Lower lobe of right lung (tissue), 2 donors: ENCODE results near the gene EEFSEC. TPM values are rescaled to one million over a fixed set of nuclear protein-coding genes. Genes with fewer than 3 reads are reported as not detected.

Source experiments
- ATAC-seq, 2 donors: fragments of 200-7000 bp; cut with Tn5 transposase; one replicate each; pipeline ENCODE4 v1.9.1; 2020 to 2022; ENCODE audit warnings: mild to moderate bottlenecking in 2 of 2, moderate library complexity in 2 of 2
- DNase-seq: peaks from one replicate; pipeline ENCODE4 v3.0.0-alpha.2; 2020
- H3K27ac ChIP-seq: fragments of 200-600 bp; one replicate; pipeline ENCODE4 v1.8.0; 2022
- H3K27me3 ChIP-seq: fragments of 200-600 bp; one replicate; pipeline ENCODE4 v1.8.0; 2022; ENCODE audit warnings: low read depth
- H3K36me3 ChIP-seq: fragments of 200-600 bp; one replicate; pipeline ENCODE4 v1.8.0; 2022; ENCODE audit warnings: mild to moderate bottlenecking
- H3K4me1 ChIP-seq: fragments of 200-600 bp; one replicate; pipeline ENCODE4 v1.8.0; 2022
- H3K4me3 ChIP-seq: fragments of 200-600 bp; one replicate; pipeline ENCODE4 v1.8.0; 2022; ENCODE audit warnings: mild to moderate bottlenecking
- H3K9me3 ChIP-seq: fragments of 200-600 bp; one replicate; pipeline ENCODE4 v1.8.0; 2022
- intact Hi-C: fragments of 100-400 bp; cut with DNase I; formaldehyde crosslinking; loops from one replicate; pipeline ENCODE4 v1.11.0; 2022
- total RNA-seq: library from RNA; stranded (reverse); fragmentation: NEBNext Ultra II Directional; extraction: Animal tissue kit (Norgen Biotek cat#: 25700); gene quantifications from one replicate; pipeline ENCODE4 v1.2.1, GENCODE V29; 2021
- TF ChIP-seq, protein P1 (sequence below): fragments of 200-600 bp; IDR thresholded peaks from one replicate; pipeline ENCODE4 v1.8.0; 2022; ENCODE audit warnings: antibody characterized with exemption, mild to moderate bottlenecking
- donor health status: DM: no; HTN: yes; CAD: no; lungs with severe emphysema.

EEFSEC gene
- total RNA-seq, 1 donor from 2014 or later = 15.6 TPM

DNA sequence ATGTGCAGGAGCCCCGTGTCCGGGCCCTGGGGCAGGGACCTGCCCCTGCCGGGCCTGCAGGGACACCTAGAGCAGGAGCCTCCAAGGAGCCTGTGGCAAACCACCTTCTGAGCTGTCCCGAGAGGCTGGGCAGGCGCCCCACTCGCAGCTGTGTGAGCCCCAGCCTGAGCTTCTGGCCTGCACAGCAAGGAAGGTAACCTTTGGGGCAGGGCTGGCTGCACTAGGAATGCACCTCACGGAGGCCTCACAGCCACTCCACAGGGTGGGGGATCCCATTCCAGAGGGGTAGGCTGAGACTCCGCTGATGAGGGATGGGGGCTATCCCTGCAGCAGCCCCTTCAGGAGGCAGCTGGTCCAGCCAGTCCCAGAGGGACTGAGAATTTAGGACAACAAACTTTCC, 245.3 kb downstream of the EEFSEC start:
- DNase-seq (no peak), ATAC-seq (no peak)
- Histone ChIP-seq H3K36me3 (no peaks in the 10 kb centered on the region), H3K4me1 (no peaks in the 10 kb centered on the region), H3K27me3 (no peaks in the 10 kb centered on the region), H3K9me3 (no peaks in the 10 kb centered on the region), H3K4me3 (no peak overlapping the region), H3K27ac (no peak overlapping the region)
- intact Hi-C loops = no loop called here
- TF ChIP-seq, protein P1, sequence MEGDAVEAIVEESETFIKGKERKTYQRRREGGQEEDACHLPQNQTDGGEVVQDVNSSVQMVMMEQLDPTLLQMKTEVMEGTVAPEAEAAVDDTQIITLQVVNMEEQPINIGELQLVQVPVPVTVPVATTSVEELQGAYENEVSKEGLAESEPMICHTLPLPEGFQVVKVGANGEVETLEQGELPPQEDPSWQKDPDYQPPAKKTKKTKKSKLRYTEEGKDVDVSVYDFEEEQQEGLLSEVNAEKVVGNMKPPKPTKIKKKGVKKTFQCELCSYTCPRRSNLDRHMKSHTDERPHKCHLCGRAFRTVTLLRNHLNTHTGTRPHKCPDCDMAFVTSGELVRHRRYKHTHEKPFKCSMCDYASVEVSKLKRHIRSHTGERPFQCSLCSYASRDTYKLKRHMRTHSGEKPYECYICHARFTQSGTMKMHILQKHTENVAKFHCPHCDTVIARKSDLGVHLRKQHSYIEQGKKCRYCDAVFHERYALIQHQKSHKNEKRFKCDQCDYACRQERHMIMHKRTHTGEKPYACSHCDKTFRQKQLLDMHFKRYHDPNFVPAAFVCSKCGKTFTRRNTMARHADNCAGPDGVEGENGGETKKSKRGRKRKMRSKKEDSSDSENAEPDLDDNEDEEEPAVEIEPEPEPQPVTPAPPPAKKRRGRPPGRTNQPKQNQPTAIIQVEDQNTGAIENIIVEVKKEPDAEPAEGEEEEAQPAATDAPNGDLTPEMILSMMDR = no peak

DNA sequence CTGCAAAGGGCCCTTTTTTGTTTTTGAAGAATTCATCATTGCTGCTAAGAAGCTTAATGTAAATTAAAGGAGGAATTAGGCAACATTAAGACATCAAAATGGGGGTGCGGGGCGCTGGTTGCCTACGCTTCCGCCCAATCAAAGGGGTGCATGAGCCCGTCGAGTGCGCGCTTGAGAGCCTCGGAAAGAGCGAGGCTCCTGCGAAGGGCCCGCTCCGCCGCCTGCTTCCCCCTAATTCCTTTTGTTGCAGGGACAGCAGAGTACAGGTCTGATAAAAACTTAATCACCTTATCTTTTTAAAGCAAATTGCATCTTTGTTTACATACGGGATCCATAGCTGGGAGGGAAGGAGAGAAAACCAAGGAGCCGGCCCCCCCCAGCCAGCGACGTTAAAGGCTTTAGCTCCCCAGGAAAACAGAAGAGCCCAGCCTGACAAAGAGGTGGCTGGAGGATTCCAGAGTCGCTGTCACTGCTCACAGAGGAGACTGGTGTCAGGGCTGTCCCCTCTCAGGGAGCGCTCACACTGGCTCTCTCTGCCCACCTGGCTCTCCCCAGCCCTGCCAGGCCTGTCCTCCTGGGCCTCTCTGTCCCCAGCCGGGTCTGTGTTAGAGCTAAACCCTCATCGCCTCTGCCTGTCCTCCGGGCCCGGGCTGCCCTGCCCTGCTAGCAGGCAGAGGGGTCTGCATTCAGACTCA, 246.1 kb downstream of the EEFSEC start:
- no peaks in the 10 kb centered on the region for H3K36me3 ChIP-seq
- intact Hi-C loops = no loop called here
- no peaks in the 10 kb centered on the region for H3K4me1 ChIP-seq
- H3K27ac ChIP-seq = no peak overlapping the region
- no peaks in the 10 kb centered on the region for H3K9me3 ChIP-seq
- TF ChIP-seq, protein P1 = no peak
- DNase-seq (no peak), ATAC-seq (no peak)
- no peak overlapping the region for H3K4me3 ChIP-seq
- H3K27me3 ChIP-seq = no peaks in the 10 kb centered on the region

DNA sequence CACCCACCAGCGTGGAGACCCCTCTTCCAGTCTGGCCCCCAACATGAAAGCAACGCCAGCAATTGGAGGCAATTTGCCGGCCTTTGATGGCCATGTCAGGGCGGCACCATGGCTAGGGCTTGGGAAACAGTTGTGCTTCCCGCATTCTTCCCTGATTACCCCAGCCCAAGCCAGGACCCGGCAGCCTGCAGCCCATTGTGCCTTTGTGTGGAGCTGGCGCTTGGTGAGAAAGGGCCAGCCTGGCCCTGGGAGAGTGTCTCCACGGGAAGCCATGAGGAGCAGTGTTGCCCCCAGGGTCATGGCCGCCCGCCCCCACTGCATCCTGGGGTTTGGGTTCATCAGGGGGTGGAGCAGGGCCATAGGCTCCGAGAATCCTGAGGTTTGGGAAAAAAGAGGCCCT, 247.4 kb downstream of the EEFSEC start:
- Histone ChIP-seq H3K36me3 (no peaks in the 10 kb centered on the region), H3K27me3 (no peaks in the 10 kb centered on the region), H3K27ac (no peak overlapping the region), H3K9me3 (no peaks in the 10 kb centered on the region), H3K4me3 (no peak overlapping the region), H3K4me1 (no peaks in the 10 kb centered on the region)
- TF ChIP-seq, protein P1 = no peak
- intact Hi-C loops = no loop called here
- DNase-seq = no peak
- ATAC-seq = no peak

DNA sequence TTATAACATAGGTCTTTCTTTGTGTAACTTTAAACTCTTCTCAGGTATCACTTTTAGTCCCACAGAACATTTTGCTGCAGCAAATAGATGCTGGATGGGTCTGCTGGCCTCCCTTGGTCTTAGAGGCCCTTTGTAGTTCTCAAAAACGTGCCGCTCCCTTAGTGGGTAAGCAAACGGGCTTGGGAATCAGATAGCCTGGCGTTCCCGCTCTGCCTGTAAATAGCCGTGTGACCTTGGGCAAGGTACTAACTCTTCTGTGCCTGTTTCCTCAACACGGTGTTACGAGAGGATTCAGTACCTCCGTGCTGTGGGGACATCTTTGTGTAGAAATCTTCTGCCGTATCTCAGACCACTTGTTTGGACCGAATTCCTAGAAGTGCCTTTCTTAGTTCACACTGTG, 249.0 kb downstream of the EEFSEC start:
- TF ChIP-seq, protein P1 = no peak

DNA sequence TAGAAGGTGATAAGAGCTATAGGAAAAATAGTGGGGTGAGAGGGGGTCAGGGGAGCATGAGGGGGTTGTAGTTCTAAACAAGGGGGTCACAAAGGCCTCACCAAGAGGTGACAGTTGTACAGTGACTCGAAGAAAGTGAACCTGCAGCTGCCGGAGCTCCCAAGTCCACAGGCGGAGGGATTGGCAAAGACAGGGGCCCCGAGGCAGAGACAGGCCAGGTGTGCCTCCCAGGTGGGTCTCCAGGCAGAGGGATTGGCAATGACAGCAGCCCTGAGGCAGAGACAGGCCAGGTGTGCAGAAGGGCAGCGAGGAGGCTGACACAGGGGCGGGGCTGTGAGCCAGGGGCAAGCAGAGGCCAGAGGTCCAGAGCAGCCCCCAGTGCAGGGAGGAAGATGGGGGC, 249.7 kb downstream of the EEFSEC start:
- DNase-seq (no peak), ATAC-seq (no peak)
- Histone ChIP-seq H3K9me3 (no peaks in the 10 kb centered on the region), H3K27me3 (no peaks in the 10 kb centered on the region), H3K27ac (no peak overlapping the region), H3K4me3 (no peak overlapping the region), H3K36me3 (no peaks in the 10 kb centered on the region), H3K4me1 (no peaks in the 10 kb centered on the region)
- intact Hi-C loops = no loop called here
- TF ChIP-seq, protein P1 = no peak

More for the DNA sequence above, 249.0 kb downstream of the EEFSEC start:
- Histone ChIP-seq H3K9me3 (no peaks in the 10 kb centered on the region), H3K4me3 (no peak overlapping the region), H3K36me3 (no peaks in the 10 kb centered on the region), H3K27me3 (no peaks in the 10 kb centered on the region), H3K4me1 (no peaks in the 10 kb centered on the region), H3K27ac (no peak overlapping the region)
- intact Hi-C loops = no loop called here
- no peak for ATAC-seq
- DNase-seq = no peak
